ENCODE results near the gene INAFM1. TPM values are rescaled to one million over a fixed set of nuclear protein-coding genes. Genes with fewer than 3 reads are reported as not detected.
"Not testable (repeated sequence)": the region's sequence is repeated elsewhere in the genome, so short reads cannot be mapped to it uniquely, and the experiment has no call there.

Gene INAFM1
- total RNA-seq, 1 donor from 2014 or later: 9.3 TPM

DNA sequence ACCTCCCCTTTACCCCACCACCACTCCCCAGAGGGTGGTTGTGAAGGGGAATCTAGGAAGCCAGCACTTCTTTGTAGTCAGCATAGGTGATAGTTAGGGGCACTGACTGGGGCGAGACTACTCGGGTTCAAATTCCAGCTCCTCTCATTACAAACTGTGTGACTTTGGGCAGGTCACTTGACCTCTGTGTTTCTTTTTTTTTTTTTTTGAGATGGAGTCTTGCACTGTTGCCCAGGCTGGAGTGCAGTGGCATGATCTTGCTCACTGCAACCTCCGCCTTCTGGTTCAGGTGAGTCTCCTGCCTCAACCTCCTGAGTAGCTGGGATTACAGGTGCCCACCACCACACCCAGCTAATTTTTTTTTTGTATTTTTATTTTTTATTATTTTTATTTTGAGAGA is 1.8 kb downstream of the INAFM1 start:
- H3K36me3 Mint-ChIP-seq (ENCODE audit: low read depth); H3K27me3 Mint-ChIP-seq (ENCODE audit: insufficient read depth); H3K9me3 Mint-ChIP-seq; H3K27ac Mint-ChIP-seq; intact Hi-C loops (cut with micrococcal nuclease); DNase-seq (ENCODE audit: low spot score); H3K4me3 Mint-ChIP-seq: not testable (repeated sequence)
- H3K4me1 Mint-ChIP-seq (ENCODE audit: low read depth): peaks cover 29% of the 10 kb centered on the region

DNA sequence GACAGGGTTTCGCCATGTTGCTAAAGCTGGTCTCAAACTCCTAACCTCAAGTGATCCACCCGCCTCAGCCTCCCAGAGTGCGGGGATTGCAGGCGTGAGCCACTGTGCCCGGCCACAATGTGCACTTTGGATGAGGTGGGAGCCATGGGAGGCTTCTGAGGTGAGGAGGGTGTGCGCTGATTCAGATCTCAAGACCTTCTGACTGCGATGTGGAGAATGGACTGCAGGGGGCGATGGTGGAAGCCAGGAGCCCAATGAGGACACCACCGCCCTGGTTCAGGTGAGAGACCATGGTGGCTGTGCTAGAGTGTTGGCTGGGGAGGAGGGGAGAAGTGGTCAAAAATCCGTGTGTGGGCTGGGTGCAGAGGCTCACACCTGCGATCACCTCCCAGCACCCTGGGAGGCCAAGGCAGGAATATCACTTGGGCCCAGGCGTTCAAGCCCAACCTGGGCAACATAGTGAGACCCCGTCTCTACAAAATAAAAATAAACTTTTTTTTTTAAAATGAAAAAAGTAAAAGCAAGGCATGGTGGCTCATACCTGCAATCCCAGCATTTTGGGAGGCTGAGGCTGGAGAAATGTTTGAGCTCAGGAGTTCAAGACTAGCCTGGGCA is 5.6 kb downstream of the INAFM1 start:
- H3K4me3 Mint-ChIP-seq: no peak overlapping the region
- peaks cover 3% of the 10 kb centered on the region for H3K36me3 Mint-ChIP-seq (ENCODE audit: low read depth)
- no peaks in the 10 kb centered on the region for H3K9me3 Mint-ChIP-seq
- intact Hi-C loops (cut with micrococcal nuclease): no loop called here
- H3K4me1 Mint-ChIP-seq (ENCODE audit: low read depth): peaks cover 17% of the 10 kb centered on the region
- H3K27me3 Mint-ChIP-seq (ENCODE audit: insufficient read depth): no peaks in the 10 kb centered on the region
- peak; percentile 47 for DNase-seq (ENCODE audit: low spot score)
- no peak overlapping the region for H3K27ac Mint-ChIP-seq

DNA sequence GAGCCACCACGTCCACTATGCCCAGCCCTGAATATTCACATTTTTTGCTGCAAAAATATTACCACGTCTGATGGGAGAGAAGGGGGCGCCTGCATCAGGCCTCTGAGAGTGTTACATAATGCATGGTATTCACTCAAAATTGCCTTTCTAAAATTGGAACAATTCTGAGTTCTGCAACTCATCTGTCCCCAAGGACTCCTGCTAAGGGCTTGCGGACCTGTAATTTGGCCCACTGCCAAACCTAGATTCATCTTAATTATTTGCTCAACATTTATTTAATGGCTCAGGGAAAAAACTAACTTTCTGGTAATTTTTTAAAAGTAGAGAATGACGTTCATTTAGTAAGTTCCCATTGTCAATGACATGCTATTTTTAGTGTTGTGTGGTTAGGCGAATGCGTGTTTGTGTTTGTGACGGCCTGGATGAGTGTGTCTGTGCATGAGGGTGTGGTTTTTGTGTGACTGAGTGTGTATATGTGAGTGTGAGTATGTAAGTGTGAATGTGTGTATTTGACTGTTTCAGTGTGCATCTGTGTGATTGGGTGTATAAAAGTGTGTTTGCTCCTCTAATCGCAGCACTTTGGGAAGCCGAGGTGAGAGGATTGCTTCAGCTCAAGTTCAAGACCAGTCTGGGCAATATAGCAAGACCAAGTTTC is 8.8 kb downstream of the INAFM1 start:
- intact Hi-C loops (cut with micrococcal nuclease): loop anchor here (1.0 kb wide), 1 partner anchor 108 kb away; no protein-coding TSS in a partner anchor
- H3K27ac Mint-ChIP-seq: no peak overlapping the region
- no peaks in the 10 kb centered on the region for H3K9me3 Mint-ChIP-seq
- H3K36me3 Mint-ChIP-seq (ENCODE audit: low read depth): peaks cover 3% of the 10 kb centered on the region
- H3K4me3 Mint-ChIP-seq: no peak overlapping the region
- peaks cover 11% of the 10 kb centered on the region for H3K4me1 Mint-ChIP-seq (ENCODE audit: low read depth)
- no peaks in the 10 kb centered on the region for H3K27me3 Mint-ChIP-seq (ENCODE audit: insufficient read depth)
- no peak for DNase-seq (ENCODE audit: low spot score)

DNA sequence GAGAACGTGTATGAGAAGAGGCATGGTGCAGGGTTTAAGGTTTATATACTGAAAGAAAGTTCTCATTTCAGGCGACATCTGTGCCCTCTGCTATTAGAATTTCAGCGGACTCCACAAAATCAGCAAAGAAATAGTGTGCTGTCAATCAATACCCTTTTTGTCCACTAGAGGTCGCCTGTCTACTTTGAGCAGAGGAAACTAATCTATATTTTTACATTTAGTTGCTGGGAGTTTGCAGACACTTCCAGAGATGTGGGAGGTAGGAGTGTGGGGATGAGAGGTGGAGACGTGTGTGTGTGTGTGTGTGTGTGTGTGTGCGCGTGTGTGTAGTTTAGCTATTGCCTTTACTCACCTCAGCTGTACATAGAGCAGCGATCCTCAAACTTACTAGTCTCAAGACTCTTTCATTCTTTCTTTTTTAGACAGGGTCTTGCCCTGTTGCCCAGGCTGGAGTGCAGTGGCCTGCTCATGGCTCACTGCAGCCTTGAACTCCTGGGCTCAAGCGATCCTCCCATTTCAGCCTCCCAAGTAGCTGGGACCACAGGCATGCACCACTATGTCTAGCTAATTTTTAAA is 9.7 kb downstream of the INAFM1 start:
- intact Hi-C loops (cut with micrococcal nuclease): loop anchor here (1.0 kb wide), 1 partner anchor 107 kb away; no protein-coding TSS in a partner anchor
- no peak overlapping the region for H3K27ac Mint-ChIP-seq
- H3K9me3 Mint-ChIP-seq: no peaks in the 10 kb centered on the region
- H3K27me3 Mint-ChIP-seq (ENCODE audit: insufficient read depth): no peaks in the 10 kb centered on the region
- H3K36me3 Mint-ChIP-seq (ENCODE audit: low read depth): peaks cover 3% of the 10 kb centered on the region
- no peak overlapping the region for H3K4me3 Mint-ChIP-seq
- peaks cover 13% of the 10 kb centered on the region for H3K4me1 Mint-ChIP-seq (ENCODE audit: low read depth)
- DNase-seq (ENCODE audit: low spot score): peak; percentile 30

DNA sequence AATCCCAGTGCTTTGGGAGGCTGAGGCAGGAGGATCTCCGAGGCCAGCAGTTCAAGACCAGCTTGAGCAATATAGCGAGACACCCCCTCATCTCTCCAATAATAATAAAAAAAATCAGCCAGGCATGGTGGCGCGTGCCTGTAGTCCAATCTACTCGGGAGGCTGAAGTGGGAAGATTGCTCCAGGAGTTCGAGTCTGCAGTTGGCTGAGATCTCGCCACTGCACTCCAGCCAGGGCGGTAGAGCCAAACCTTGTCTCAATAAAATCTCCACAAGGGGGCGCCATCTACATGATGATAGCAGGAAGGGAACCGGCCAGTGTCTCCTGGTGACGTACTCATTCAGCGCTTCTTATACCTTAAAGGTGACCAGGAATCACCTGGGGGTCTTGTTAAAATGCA is 21.4 kb downstream of the INAFM1 start:
- DNase-seq (ENCODE audit: low spot score): peak; percentile 68
- Mint-ChIP-seq H3K4me1 (ENCODE audit: low read depth) (peaks cover 5% of the 10 kb centered on the region), H3K9me3 (no peaks in the 10 kb centered on the region), H3K27me3 (ENCODE audit: insufficient read depth) (no peaks in the 10 kb centered on the region), H3K27ac (no peak overlapping the region), H3K4me3 (no peak overlapping the region), H3K36me3 (ENCODE audit: low read depth) (no peaks in the 10 kb centered on the region)
- intact Hi-C loops (cut with micrococcal nuclease): loop anchor here (1.0 to 2.0 kb wide), 4 partner anchors 9 to 411 kb away; no protein-coding TSS in a partner anchor

DNA sequence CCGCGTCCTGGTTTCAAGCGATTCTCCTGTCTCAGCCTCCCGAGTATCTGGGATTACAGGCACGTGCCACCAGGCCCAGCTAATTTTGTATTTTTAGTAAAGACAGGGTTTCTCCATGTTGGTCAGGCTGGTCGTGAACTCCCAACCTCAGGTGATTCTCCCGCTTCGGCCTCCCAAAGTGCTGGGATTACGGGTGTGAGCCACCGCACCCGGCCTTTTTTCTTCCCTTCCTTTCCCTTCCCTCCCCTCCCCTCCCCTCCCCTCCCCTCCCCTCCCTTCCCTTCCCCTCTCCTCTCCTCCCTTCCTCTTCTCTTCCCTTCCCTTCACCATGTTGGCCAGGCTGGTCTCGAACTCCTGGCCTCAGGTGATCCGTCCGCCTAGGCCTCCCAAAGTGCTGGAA is 26.2 kb downstream of the INAFM1 start:
- intact Hi-C loops (cut with micrococcal nuclease); H3K9me3 Mint-ChIP-seq; H3K4me1 Mint-ChIP-seq (ENCODE audit: low read depth); H3K4me3 Mint-ChIP-seq; DNase-seq (ENCODE audit: low spot score); H3K27me3 Mint-ChIP-seq (ENCODE audit: insufficient read depth); H3K36me3 Mint-ChIP-seq (ENCODE audit: low read depth); H3K27ac Mint-ChIP-seq: not testable (repeated sequence)

DNA sequence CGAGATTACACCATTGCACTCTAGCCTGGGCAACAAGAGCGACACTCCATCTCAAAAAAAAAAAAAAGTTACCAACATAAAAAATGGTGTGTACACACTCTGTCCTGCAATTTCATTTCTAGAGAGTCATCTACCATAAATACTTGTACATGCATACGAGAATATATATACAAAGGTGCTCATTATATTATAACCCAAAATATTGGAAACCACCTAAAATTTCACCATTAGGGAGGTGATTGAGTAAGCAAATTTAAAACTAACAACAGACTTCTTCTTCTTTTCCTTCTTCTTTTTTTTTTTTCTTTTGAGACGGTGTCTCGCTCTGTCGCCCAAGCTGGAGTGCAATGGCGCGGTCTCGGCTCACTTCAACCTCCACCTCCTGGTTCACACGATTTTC is 27.6 kb downstream of the INAFM1 start:
- Mint-ChIP-seq H3K27me3 (ENCODE audit: insufficient read depth) (peaks cover 5% of the 10 kb centered on the region), H3K4me3 (no peak overlapping the region), H3K27ac (no peak overlapping the region), H3K36me3 (ENCODE audit: low read depth) (no peaks in the 10 kb centered on the region), H3K4me1 (ENCODE audit: low read depth) (peaks cover 3% of the 10 kb centered on the region), H3K9me3 (no peaks in the 10 kb centered on the region)
- DNase-seq (ENCODE audit: low spot score): no peak
- intact Hi-C loops (cut with micrococcal nuclease): no loop called here

DNA sequence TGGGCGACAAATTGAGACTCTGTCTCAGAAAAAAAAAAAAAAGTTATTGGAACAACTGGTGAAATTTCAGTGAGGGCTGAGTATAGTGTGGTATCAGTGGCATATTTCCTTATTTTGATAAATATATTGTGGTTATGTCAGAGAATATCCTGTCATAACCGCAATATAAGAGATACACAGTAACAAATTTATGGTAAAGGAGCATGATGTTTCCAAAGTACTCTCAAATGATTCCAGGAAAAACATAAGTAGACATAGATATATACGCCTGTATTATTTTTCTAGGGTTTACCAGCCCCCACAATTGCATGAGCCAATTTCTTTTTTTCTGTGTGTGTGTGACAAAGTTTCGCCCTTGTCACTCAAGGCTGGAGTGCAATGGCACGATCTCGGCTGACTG is 29.3 kb downstream of the INAFM1 start:
- intact Hi-C loops (cut with micrococcal nuclease): no loop called here
- Mint-ChIP-seq H3K4me3 (no peak overlapping the region), H3K4me1 (ENCODE audit: low read depth) (peaks cover 3% of the 10 kb centered on the region), H3K9me3 (no peaks in the 10 kb centered on the region), H3K27ac (no peak overlapping the region), H3K36me3 (ENCODE audit: low read depth) (no peaks in the 10 kb centered on the region), H3K27me3 (ENCODE audit: insufficient read depth) (peaks cover 5% of the 10 kb centered on the region)
- DNase-seq (ENCODE audit: low spot score): no peak

DNA sequence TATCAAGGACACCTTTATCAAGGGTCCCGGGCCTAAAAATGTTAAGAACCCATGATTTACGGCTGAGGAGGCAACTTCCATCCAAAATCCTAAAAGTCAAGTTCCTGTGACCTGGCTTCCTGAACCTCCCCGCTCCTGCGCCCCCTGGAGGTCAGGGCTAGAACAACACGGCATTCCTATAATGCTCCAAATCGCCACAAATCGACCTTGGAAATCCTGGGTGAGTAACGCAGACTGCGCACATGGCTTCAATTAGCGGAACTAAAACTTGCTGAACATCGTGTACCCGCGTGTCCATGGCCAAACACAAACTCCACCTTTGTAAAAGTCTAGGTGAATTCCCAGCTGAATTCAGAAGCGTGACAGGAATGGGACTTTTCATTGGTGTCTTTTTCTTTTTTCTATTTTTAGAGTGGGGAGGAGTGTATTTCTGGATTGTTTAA is 30.6 kb downstream of the INAFM1 start:
- Mint-ChIP-seq H3K4me1 (ENCODE audit: low read depth) (peaks cover 3% of the 10 kb centered on the region), H3K36me3 (ENCODE audit: low read depth) (no peaks in the 10 kb centered on the region), H3K9me3 (no peaks in the 10 kb centered on the region), H3K27ac (no peak overlapping the region), H3K4me3 (no peak overlapping the region), H3K27me3 (ENCODE audit: insufficient read depth) (peaks cover 5% of the 10 kb centered on the region)
- DNase-seq (ENCODE audit: low spot score): peak; percentile 22
- intact Hi-C loops (cut with micrococcal nuclease): loop anchor here (1.0 kb wide), 1 partner anchor 9 kb away; no protein-coding TSS in a partner anchor

DNA sequence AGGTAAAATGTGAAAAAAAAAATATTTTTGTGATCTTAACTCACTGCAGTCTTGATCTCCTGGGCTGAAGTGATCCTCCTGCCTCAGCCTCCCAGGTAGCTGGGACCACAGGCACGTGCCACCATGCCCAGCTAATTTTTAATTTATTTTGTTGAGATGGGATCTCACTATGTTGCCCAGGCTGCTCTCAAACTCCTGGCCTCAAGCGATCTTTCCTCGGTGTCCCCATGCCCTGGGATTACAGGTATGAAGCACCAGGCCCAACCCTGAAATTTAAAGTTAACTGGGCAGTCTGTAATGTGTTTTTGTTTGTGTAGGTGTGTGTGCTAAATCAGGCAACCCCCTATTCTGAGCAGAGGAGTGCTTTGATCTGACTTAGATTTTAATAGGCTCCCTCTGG is 31.6 kb downstream of the INAFM1 start:
- H3K36me3 Mint-ChIP-seq (ENCODE audit: low read depth): no peaks in the 10 kb centered on the region
- H3K4me1 Mint-ChIP-seq (ENCODE audit: low read depth): peaks cover 3% of the 10 kb centered on the region
- no peak overlapping the region for H3K4me3 Mint-ChIP-seq
- H3K27ac Mint-ChIP-seq: no peak overlapping the region
- intact Hi-C loops (cut with micrococcal nuclease): no loop called here
- no peak for DNase-seq (ENCODE audit: low spot score)
- H3K9me3 Mint-ChIP-seq: no peaks in the 10 kb centered on the region
- H3K27me3 Mint-ChIP-seq (ENCODE audit: insufficient read depth): peaks cover 6% of the 10 kb centered on the region

DNA sequence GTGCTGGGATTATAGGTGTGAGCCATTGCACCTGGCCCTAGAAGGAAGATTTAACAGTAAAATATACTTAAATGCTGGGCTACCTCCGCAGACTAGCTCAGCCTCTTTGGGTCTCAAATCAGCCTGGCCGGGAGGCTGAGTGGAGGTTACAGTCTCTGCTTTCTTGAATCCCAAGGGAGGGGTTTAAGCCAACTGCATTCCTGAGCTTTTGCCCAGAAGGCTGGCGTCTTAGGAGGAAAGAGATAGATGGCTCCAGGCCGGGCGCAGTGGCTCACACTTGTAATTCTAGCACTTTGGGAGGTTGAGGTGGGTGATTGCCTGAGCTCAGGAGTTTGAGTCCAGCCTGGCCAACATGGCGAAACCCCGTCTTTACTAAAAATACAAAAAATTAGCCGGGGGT is 34.4 kb downstream of the INAFM1 start:
- H3K36me3 Mint-ChIP-seq (ENCODE audit: low read depth): no peaks in the 10 kb centered on the region
- H3K9me3 Mint-ChIP-seq: no peaks in the 10 kb centered on the region
- peaks cover 3% of the 10 kb centered on the region for H3K4me1 Mint-ChIP-seq (ENCODE audit: low read depth)
- H3K27ac Mint-ChIP-seq: no peak overlapping the region
- intact Hi-C loops (cut with micrococcal nuclease): no loop called here
- H3K27me3 Mint-ChIP-seq (ENCODE audit: insufficient read depth): peaks cover 3% of the 10 kb centered on the region
- no peak for DNase-seq (ENCODE audit: low spot score)
- H3K4me3 Mint-ChIP-seq: no peak overlapping the region

DNA sequence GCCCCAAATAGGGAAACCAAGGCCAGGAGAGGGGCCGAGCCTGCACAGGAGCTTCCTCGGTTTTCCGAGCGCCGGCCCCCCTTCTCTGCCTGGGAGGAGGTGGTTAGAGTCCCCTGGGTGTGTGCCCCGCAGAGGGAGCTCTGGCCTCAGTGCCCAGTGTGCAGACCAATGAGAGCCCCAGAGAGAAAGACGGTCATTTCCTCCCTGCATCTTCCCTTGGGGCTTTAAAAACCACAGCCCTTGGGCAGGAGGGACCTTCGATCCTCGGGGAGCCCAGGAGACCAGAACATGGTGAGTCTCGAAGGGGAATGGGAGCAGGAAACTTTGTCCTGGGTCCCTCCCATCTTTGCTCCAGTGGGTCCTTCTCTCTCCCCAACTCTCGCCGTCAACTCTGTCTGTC is 34.9 kb downstream of the INAFM1 start, which contains the start of gene C5AR1:
Gene C5AR1, plus strand, starts transcription at position 254 of the 400 bp plus-strand sequence. Its CDS starts 35 bp downstream, at position 289.
- peaks cover 3% of the 10 kb centered on the region for H3K4me1 Mint-ChIP-seq (ENCODE audit: low read depth)
- no peak within 1 kb of the TSS for H3K4me3 Mint-ChIP-seq
- no peaks in the 10 kb centered on the region for H3K9me3 Mint-ChIP-seq
- no peak for DNase-seq (ENCODE audit: low spot score)
- no peaks in the 10 kb centered on the region for H3K36me3 Mint-ChIP-seq (ENCODE audit: low read depth)
- peaks cover 2% of the 10 kb centered on the region for H3K27me3 Mint-ChIP-seq (ENCODE audit: insufficient read depth)
- H3K27ac Mint-ChIP-seq: no peak within 1 kb of the TSS
- intact Hi-C loops (cut with micrococcal nuclease): no loop called here

DNA sequence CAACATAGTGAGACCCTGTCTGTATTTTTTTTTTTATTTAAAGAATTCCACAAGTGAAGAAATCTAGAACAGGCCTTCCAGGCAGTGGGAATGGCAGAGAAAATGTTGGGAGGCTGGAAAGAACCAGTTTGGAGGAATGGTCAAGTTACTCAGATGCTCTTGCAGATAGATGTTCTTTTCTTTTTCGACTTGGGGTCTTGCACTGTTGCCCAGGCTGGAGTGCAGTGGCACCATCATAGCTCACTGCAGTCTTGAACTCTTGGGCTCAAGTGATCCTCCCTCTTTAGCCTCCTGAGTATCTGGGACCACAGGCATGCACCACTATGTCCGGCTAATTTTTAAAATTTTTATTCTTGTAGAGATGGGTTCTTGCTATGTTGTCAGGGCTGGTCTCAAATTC is 35.6 kb downstream of the INAFM1 start:
- no peak overlapping the region for H3K4me3 Mint-ChIP-seq
- peaks cover 4% of the 10 kb centered on the region for H3K27me3 Mint-ChIP-seq (ENCODE audit: insufficient read depth)
- no peak overlapping the region for H3K27ac Mint-ChIP-seq
- intact Hi-C loops (cut with micrococcal nuclease): no loop called here
- H3K36me3 Mint-ChIP-seq (ENCODE audit: low read depth): no peaks in the 10 kb centered on the region
- peaks cover 2% of the 10 kb centered on the region for H3K4me1 Mint-ChIP-seq (ENCODE audit: low read depth)
- no peak for DNase-seq (ENCODE audit: low spot score)
- no peaks in the 10 kb centered on the region for H3K9me3 Mint-ChIP-seq

Measured in activated T-helper 1 cell treated with anti-CD3 and anti-CD28 coated beads, Interleukin-12 subunit alpha, Interleukin-12 subunit beta, Interleukin-2, Interleukin-4 antibody, amounts not matched to agents 30 ng/mL and 10 ng/mL and 1 ng/mL, durations not matched to agents 14 hours and 24 hours and 36 hours (primary cell).